Pancreas (tissue), 10 donors: ENCODE measurements around the gene FKTN. TPM values are rescaled to one million over a fixed set of nuclear protein-coding genes. Genes with fewer than 3 reads are reported as not detected.
A peak's percentile ranks its signal among the peaks of the same experiment; 100 is the strongest.

Experiments
- ATAC-seq, 4 donors: fragments of 200-7000 bp; cut with Tn5 transposase; one replicate each; pipeline versions ENCODE4 v1.8.0 to v1.9.1; 2020; ENCODE audit warnings: mild to moderate bottlenecking in 4 of 4, moderate library complexity in 4 of 4
- DNase-seq, 6 donors: peaks; one replicate each; pipeline ENCODE4 v3.0.0-alpha.2; 2020
- FAIRE-seq: peaks from 2 replicates; lab custom pipeline; 2012; peaks lifted over from hg19 to GRCh38; lab: Jason Lieb, UNC
- H3K27ac ChIP-seq, 4 donors: fragments of 200-600 bp; sonication (generic); 1 replicate in 3 of 4; 2 replicates in 1 of 4; pipeline versions ENCODE4 v1.5.0 to v1.8.0; 2020
- H3K27me3 ChIP-seq, 4 donors: fragments of 200-600 bp; one replicate each; pipeline ENCODE4 v1.8.0; 2021
- H3K36me3 ChIP-seq, 3 donors: fragments of 200-600 bp; sonication (generic) in 1 of 3; one replicate each; pipeline versions ENCODE4 v1.5.0 to v1.8.0; 2020 to 2021
- H3K4me1 ChIP-seq, 3 donors: fragments of 200-600 bp; one replicate each; pipeline ENCODE4 v1.8.0; 2021
- H3K4me3 ChIP-seq, 4 donors: fragments of 200-600 bp; sonication (generic) in 2 of 4; one replicate each; pipeline versions ENCODE4 v1.5.0 to v1.8.0; 2020 to 2021
- H3K9me3 ChIP-seq, 4 donors: fragments of 200-600 bp; one replicate each; pipeline ENCODE4 v1.8.0; 2021
- WGBS, 2 donors: extraction: QIAGEN DNeasy Blood & Tissue Kit; methylation state at CpG; one replicate each; pipeline ENCODE4 v1.1.7; 2013; 5-methylcytosine and 5-hydroxymethylcytosine counted together
- intact Hi-C, 3 donors: fragments of 100-400 bp; cut with DNase I; formaldehyde crosslinking; loops; one replicate each; pipeline versions ENCODE4 v1.11.1 to v1.14.2; 2022
- polyA plus RNA-seq, 2 donors: library from polyadenylated mRNA; stranded (reverse); fragments of 200-250 nt; gene quantifications; one replicate each; pipeline ENCODE4 v1.2.3, GENCODE V29; 2013
- total RNA-seq, 6 donors: library from RNA; stranded (reverse); fragmentation: NEBNext Ultra II Directional in 4 of 6; extraction: Animal tissue kit (Norgen Biotek cat#: 25700) in 4 of 6; gene quantifications; one replicate each; pipeline versions ENCODE4 v1.2.1 to v1.2.4, GENCODE V29; 2021 to 2023
- TF ChIP-seq, protein P1 (sequence below), 4 donors: fragments of 200-600 bp; sonication (generic) in 3 of 4; IDR thresholded peaks; one replicate each; pipeline versions ENCODE4 v1.5.0 to v1.8.0; 2021; ENCODE audit warnings: antibody characterized with exemption in 4 of 4
- donor health status: healthy with polysubstance abuse.
- donor health status: DM: no; HTN: no; CAD: no; lungs with moderate emphysema.
- donor health status: DM: no; HTN: no; CAD: no.
- donor health status: control.
- donor health status: control.
- donor health status: Bipolar disorder and iron deficiency.
- donor health status: DM: yes; HTN: yes; CAD: no.
- donor health status: DM: no; HTN: no; CAD: no.
- donor health status: DM: no; HTN: no; CAD: no.
- donor health status: DM: yes; HTN: yes; CAD: no.

The FKTN gene
- total and polyA plus RNA-seq, 8 donors = 3.7 to 10.6 (median 7.7) TPM

DNA sequence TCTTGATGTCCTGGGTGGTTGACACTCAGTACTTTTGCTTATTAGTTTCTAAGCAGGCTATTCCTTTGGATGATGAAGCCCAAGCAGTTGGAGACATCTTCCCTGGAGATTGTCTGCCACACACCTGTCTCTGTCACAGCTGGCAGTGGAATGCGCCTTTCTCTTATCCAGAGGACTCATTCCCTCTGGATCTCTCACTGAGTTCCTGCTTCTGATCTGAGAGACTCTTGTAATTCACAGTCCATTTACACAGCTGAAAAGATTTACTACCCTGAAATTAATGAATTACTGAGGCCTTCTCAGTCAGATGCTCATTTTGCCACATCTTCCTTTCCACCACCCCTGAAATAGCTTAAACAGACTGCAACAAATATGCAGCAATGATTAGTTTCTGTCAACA is 120.2 kb downstream of the FKTN start:
- no peak for FAIRE-seq
- Histone ChIP-seq H3K27ac (no peak overlapping the region), H3K27me3 (no peaks in the 10 kb centered on the region), H3K9me3 (no peaks in the 10 kb centered on the region), H3K4me3 (no peak overlapping the region), H3K36me3 (no peaks in the 10 kb centered on the region), H3K4me1 (no peaks in the 10 kb centered on the region)
- WGBS, 2 donors = 91 to 92% methylated on average over 1 of the region's 1 CpG
- no peak for DNase-seq
- TF ChIP-seq, protein P1, sequence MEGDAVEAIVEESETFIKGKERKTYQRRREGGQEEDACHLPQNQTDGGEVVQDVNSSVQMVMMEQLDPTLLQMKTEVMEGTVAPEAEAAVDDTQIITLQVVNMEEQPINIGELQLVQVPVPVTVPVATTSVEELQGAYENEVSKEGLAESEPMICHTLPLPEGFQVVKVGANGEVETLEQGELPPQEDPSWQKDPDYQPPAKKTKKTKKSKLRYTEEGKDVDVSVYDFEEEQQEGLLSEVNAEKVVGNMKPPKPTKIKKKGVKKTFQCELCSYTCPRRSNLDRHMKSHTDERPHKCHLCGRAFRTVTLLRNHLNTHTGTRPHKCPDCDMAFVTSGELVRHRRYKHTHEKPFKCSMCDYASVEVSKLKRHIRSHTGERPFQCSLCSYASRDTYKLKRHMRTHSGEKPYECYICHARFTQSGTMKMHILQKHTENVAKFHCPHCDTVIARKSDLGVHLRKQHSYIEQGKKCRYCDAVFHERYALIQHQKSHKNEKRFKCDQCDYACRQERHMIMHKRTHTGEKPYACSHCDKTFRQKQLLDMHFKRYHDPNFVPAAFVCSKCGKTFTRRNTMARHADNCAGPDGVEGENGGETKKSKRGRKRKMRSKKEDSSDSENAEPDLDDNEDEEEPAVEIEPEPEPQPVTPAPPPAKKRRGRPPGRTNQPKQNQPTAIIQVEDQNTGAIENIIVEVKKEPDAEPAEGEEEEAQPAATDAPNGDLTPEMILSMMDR (IDR thresholded peaks at IDR 0.05) = no peak
- no peak for ATAC-seq
- intact Hi-C loops = no loop called here

DNA sequence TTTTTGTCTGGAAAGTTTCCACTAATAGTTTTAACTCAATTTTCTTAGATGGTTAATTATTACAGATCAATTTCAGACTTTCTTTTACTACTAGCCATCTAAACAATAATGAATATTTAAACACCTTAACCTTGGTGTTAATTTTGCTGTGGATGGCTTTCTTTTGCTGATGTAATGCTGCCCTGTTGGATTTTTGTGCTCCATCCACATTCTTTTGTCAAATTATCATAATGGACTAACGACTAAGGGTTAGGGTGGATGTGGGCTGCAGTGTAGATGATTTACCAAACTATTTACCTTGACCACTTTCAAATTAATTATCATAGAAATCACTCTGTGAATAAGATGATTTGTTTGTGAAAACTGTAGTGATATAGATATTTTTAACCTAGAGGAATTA is 120.8 kb downstream of the FKTN start:
- FAIRE-seq (no peak), ATAC-seq (no peak), DNase-seq (no peak)
- no peaks in the 10 kb centered on the region for H3K36me3 ChIP-seq
- TF ChIP-seq, protein P1 (IDR thresholded peaks at IDR 0.05) = no peak
- H3K4me3 ChIP-seq = no peak overlapping the region
- intact Hi-C loops = no loop called here
- no peaks in the 10 kb centered on the region for H3K9me3 ChIP-seq
- H3K4me1 ChIP-seq = no peaks in the 10 kb centered on the region
- H3K27ac ChIP-seq = no peak overlapping the region
- no peaks in the 10 kb centered on the region for H3K27me3 ChIP-seq
- WGBS, 2 donors = 47 to 55% methylated on average over 1 of the region's 1 CpG

DNA sequence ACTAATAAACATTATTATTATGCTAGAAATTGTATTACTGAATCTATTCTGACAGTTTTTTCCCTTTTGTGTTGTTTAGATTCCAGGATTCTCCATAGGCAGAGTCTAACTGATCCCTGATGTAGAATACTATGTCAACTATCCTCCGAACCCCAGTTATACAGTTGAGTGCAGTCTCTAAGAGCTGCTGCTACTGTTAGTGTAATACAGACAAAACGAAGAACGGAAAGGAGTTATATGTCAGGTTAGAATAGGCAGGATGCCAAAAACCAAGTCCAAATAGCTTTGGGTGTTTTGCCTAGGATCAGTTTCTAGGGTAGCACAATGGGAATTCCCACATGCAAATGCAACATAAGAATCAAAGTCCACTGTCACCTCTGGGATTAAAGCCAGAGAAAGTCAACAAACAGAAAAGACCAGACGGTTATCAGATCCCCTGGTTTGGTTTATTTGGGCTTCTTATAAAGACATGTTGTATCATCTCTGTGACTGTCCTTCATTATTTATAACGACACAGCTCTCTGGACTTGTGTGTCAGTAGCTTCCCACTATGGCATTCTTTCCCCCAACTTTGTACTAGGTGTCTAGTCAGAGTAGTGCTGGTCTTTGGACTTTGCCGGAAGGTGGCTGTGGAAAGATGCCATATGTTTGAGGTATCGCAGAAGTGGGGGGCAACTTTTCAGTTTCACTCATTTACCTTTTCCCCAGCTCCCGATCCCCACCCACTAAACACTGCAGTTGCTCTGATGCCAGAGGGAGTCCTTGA is 121.5 kb downstream of the FKTN start:
- intact Hi-C loops = no loop called here
- H3K27ac ChIP-seq = no peak overlapping the region
- DNase-seq = no peak

DNA sequence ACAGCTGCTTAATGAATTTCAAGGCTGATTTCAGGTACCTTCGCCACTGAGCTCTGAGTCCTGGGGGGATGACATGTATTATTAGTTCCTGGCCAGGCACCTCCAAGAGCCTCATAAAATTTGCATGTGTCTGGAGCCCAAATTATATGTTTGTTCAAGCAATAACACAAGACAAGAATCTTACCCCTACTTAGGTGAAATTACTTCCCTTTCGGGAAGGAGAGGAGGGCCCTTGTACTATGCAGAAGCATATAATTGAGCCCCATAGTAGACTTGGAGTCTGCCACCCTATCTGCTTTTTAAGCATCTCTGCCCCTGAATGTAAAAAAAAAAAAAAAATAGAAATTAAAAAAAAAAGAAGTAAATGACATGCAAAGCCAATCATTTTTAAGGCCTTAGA is 123.4 kb downstream of the FKTN start:
- FAIRE-seq (no peak), DNase-seq (no peak), ATAC-seq (no peak)
- no peaks in the 10 kb centered on the region for H3K4me1 ChIP-seq
- intact Hi-C loops = no loop called here
- TF ChIP-seq, protein P1 (IDR thresholded peaks at IDR 0.05) = no peak
- H3K4me3 ChIP-seq = no peak overlapping the region
- no peaks in the 10 kb centered on the region for H3K9me3 ChIP-seq
- H3K36me3 ChIP-seq = no peaks in the 10 kb centered on the region
- H3K27me3 ChIP-seq = no peaks in the 10 kb centered on the region
- WGBS, 2 donors = 95 to 98% methylated on average over 2 of the region's 2 CpGs
- no peak overlapping the region for H3K27ac ChIP-seq

More for the DNA sequence above, 121.5 kb downstream of the FKTN start:
- Histone ChIP-seq H3K4me1 (no peaks in the 10 kb centered on the region), H3K9me3 (no peaks in the 10 kb centered on the region), H3K27me3 (no peaks in the 10 kb centered on the region), H3K36me3 (no peaks in the 10 kb centered on the region), H3K4me3 (no peak overlapping the region)
- TF ChIP-seq, protein P1 (IDR thresholded peaks at IDR 0.05) = no peak
- ATAC-seq = peak in 3 of 4 donors; percentile 77 to 90 (median 79)
- 22 to 28% methylated on average over 8 of the region's 8 CpGs for WGBS, 2 donors
- FAIRE-seq = no peak

DNA sequence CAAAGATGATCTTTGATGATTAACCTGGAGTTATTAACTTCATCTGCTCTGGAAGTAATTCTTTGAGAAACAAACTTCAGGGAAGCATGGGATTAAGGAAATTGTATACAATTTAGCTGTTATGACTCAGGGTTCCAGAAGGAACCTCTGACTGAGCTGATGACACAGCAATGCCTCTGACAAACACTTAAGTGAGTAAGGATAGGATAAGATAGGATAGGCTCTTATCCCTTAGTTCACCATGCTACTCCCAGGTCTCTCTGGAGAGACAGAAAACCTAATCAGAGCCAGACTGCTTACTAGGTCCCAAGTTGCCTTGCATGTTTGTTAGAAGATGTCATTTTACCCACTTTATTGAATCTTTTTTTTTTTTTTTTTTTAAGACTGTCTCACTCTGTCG is 123.8 kb downstream of the FKTN start:
- FAIRE-seq (no peak), ATAC-seq (no peak), DNase-seq (no peak)
- intact Hi-C loops = no loop called here
- 83 to 96% methylated on average over 1 of the region's 1 CpG for WGBS, 2 donors
- no peaks in the 10 kb centered on the region for H3K9me3 ChIP-seq
- H3K27me3 ChIP-seq = no peaks in the 10 kb centered on the region
- H3K27ac ChIP-seq = no peak overlapping the region
- no peaks in the 10 kb centered on the region for H3K36me3 ChIP-seq
- TF ChIP-seq, protein P1 (IDR thresholded peaks at IDR 0.05) = no peak
- no peaks in the 10 kb centered on the region for H3K4me1 ChIP-seq
- H3K4me3 ChIP-seq = no peak overlapping the region
